ENCODE measurements around the gene UTS2B. TPM values are rescaled to one million over a fixed set of nuclear protein-coding genes. Genes with fewer than 3 reads are reported as not detected.
A peak's percentile ranks its signal among the peaks of the same experiment; 100 is the strongest.

The UTS2B gene
- polyA plus RNA-seq, 1 of the 3 experiments (the other 2 are of a cell fraction) = 0.03 TPM

DNA sequence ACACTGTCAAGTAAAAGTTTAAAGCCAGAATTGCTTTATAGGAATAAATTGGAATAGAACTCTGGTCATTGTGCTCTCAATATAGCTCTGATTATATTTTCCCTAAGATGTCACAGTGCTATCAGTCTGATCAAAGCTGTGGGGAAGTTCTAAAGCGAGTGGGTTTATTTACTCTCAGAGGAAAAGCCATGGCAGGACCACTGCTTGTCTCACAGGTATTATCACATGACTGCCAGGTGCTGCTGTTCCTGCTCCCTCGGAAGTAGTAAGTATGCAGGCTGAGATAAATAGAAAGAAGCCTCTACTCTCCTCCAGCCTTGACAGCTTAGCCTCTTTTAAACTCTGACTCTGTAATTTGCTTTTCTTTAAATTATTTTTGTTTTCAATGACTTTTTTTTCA, 49.1 kb upstream of the UTS2B start:
- Histone ChIP-seq H3K79me2 (ENCODE audit: insufficient read depth) (no peaks in the 10 kb centered on the region), H3K4me2 (no peak overlapping the region), H3K27ac (ENCODE audit: low read depth in 2 of 2, low read length in 1 of 2) (no peak overlapping the region), H3K9me3 (no peaks in the 10 kb centered on the region), H3K36me3 (replicated peaks in 1 of 2; ENCODE audit: control insufficient read depth in 1 of 2, insufficient read depth in 2 of 2, low read length in 1 of 2) (peaks cover 49 to 52% of the 10 kb centered on the region in 2 experiments), H3K9me2 (no peaks in the 10 kb centered on the region), H2AFZ (ENCODE audit: low read depth) (no peak overlapping the region), H3K27me3 (ENCODE audit: insufficient read depth) (no peaks in the 10 kb centered on the region), H3K4me3 (ENCODE audit: low read depth in 2 of 2, low read length in 1 of 2) (no peak overlapping the region), H3F3A (replicated peaks; ENCODE audit: insufficient read depth) (peaks cover 28% of the 10 kb centered on the region), H4K20me1 (ENCODE audit: insufficient read depth) (no peaks in the 10 kb centered on the region), H3K4me1 (ENCODE audit: control insufficient read depth in 1 of 2, insufficient read depth in 2 of 2, low read depth in 1 of 2, low read length in 1 of 2) (peaks cover 13 to 22% of the 10 kb centered on the region in 2 experiments; a peak in 2 of 4 replicates), H3K9ac (no peak overlapping the region)
- no peak for TF ChIP-seq SMC3 (IDR thresholded peaks at IDR 0.05; ENCODE audit: low read depth, low read length)
- WGBS (ENCODE audit: low lambda C conversion rate) = 71% methylated on average over 2 of the region's 2 CpGs
- no peak for DNase-seq
- CTCF ChIA-PET = no interaction called here
- POLR2A ChIA-PET = no interaction called here

DNA sequence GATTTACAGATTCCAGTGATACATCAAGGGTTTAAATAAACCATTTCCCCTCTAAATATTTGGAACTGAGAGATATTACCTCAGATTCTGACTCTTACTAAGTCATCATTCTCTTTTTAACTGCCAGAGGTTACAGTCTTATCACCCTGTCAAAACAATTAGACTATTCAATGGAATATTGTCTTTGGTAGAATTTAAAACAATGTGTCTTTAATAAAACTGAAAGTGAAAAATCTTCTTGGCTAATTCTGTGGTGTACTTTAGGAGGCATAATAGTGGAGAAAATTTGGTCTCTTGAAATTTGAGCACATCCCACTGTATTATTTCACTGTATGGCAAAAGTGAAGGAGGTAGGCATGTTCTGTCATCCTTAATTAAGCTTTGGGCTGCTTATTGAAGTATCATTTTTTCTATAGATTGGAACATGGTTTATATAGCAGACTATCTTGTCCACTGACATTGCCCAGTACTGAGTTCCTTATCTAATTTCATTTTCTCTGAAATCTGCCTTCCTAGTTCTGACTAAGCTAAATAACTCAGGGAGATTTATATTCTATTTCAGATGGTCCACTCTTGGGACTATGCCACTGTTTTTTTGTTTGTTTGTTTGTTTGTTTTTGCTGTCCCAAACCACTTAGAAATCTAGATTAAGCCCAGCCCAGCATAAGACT, 48.0 kb upstream of the UTS2B start:
- Histone ChIP-seq H3K79me2 (ENCODE audit: insufficient read depth) (no peaks in the 10 kb centered on the region), H3K36me3 (replicated peaks in 1 of 2; ENCODE audit: control insufficient read depth in 1 of 2, insufficient read depth in 2 of 2, low read length in 1 of 2) (peaks cover 46 to 50% of the 10 kb centered on the region in 2 experiments), H3K27ac (ENCODE audit: low read depth in 2 of 2, low read length in 1 of 2) (peak overlapping the region in 1 of 2 experiments; percentile 57; a peak in 2 of 4 replicates), H3K9ac (no peak overlapping the region), H3K4me3 (ENCODE audit: low read depth in 2 of 2, low read length in 1 of 2) (no peak overlapping the region), H3K4me2 (peak overlapping the region; percentile 35), H4K20me1 (ENCODE audit: insufficient read depth) (no peaks in the 10 kb centered on the region), H3K4me1 (ENCODE audit: control insufficient read depth in 1 of 2, insufficient read depth in 2 of 2, low read depth in 1 of 2, low read length in 1 of 2) (peaks cover 13 to 22% of the 10 kb centered on the region in 2 experiments; a peak in 2 of 4 replicates), H3K9me2 (no peaks in the 10 kb centered on the region), H2AFZ (ENCODE audit: low read depth) (no peak overlapping the region), H3K27me3 (ENCODE audit: insufficient read depth) (no peaks in the 10 kb centered on the region), H3K9me3 (no peaks in the 10 kb centered on the region), H3F3A (replicated peaks; ENCODE audit: insufficient read depth) (peaks cover 16% of the 10 kb centered on the region)
- TF ChIP-seq, protein P1, sequence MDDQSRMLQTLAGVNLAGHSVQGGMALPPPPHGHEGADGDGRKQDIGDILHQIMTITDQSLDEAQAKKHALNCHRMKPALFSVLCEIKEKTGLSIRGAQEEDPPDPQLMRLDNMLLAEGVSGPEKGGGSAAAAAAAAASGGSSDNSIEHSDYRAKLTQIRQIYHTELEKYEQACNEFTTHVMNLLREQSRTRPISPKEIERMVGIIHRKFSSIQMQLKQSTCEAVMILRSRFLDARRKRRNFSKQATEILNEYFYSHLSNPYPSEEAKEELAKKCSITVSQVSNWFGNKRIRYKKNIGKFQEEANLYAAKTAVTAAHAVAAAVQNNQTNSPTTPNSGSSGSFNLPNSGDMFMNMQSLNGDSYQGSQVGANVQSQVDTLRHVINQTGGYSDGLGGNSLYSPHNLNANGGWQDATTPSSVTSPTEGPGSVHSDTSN (IDR thresholded peaks at IDR 0.05) = peak; percentile 22
- no peak for TF ChIP-seq TAF1 (IDR thresholded peaks at IDR 0.05; ENCODE audit: borderline replicate concordance, low read depth, low read length)
- TF ChIP-seq SIN3A (IDR thresholded peaks at IDR 0.05; ENCODE audit: borderline replicate concordance, low read depth, low read length) = no peak
- TF ChIP-seq, protein P2, sequence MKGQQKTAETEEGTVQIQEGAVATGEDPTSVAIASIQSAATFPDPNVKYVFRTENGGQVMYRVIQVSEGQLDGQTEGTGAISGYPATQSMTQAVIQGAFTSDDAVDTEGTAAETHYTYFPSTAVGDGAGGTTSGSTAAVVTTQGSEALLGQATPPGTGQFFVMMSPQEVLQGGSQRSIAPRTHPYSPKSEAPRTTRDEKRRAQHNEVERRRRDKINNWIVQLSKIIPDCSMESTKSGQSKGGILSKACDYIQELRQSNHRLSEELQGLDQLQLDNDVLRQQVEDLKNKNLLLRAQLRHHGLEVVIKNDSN (IDR thresholded peaks at IDR 0.05; ENCODE audit: borderline replicate concordance, low read depth) = no peak
- TF ChIP-seq RFX5 (IDR thresholded peaks at IDR 0.05; ENCODE audit: low read length) = no peak
- TF ChIP-seq FOXJ3 (CRISPR knock-in tag; IDR thresholded peaks at IDR 0.05) = no peak
- TF ChIP-seq MEF2A (IDR thresholded peaks at IDR 0.05; ENCODE audit: borderline replicate concordance, low read depth) = no peak
- TF ChIP-seq JUND (IDR thresholded peaks at IDR 0.05) = no peak
- no peak for TF ChIP-seq RXRA (IDR thresholded peaks at IDR 0.05; ENCODE audit: borderline replicate concordance, low read depth)
- no peak for TF ChIP-seq RCOR1 (IDR thresholded peaks at IDR 0.05; ENCODE audit: low read length)
- no peak for TF ChIP-seq SMC3 (IDR thresholded peaks at IDR 0.05; ENCODE audit: low read depth, low read length)
- peak; percentile 19; the same call in 1 of the 2 replicates for TF ChIP-seq TCF12 (IDR thresholded peaks at IDR 0.05)
- TF ChIP-seq NFIC (IDR thresholded peaks at IDR 0.05; ENCODE audit: borderline replicate concordance) = no peak
- TF ChIP-seq EZH2phosphoT487 (IDR thresholded peaks at IDR 0.05; ENCODE audit: borderline replicate concordance, low read depth) = no peak
- TF ChIP-seq TEAD4 (IDR thresholded peaks at IDR 0.05; ENCODE audit: borderline replicate concordance, insufficient read depth) = no peak
- POLR2A ChIA-PET = no interaction called here
- DNase-seq = no peak
- CTCF ChIA-PET = no interaction called here
